Suprapubic skin (tissue), 3 donors: Measurements from ENCODE around the gene RABL2A.
"Not testable (repeated sequence)": the region's sequence is repeated elsewhere in the genome, so short reads cannot be mapped to it uniquely, and the experiment has no call there.

Experiments used
- POLR2AphosphoS5 ChIP-seq, 3 donors: sonication (generic); formaldehyde crosslinking; IDR thresholded peaks; one replicate each; pipeline ENCODE4 v1.6.1; 2017; ENCODE audit warnings: antibody characterized with exemption in 3 of 3
- TF ChIP-seq, protein P1 (sequence below), 2 donors: fragments of 200-600 bp in 1 of 2; fragments of 450-650 bp in 1 of 2; sonication (generic) in 1 of 2; IDR thresholded peaks; one replicate each; pipeline ENCODE4 v1.5.1; 2016 to 2019; ENCODE audit warnings: antibody characterized with exemption in 2 of 2, mild to moderate bottlenecking in 1 of 2, moderate library complexity in 1 of 2

DNA sequence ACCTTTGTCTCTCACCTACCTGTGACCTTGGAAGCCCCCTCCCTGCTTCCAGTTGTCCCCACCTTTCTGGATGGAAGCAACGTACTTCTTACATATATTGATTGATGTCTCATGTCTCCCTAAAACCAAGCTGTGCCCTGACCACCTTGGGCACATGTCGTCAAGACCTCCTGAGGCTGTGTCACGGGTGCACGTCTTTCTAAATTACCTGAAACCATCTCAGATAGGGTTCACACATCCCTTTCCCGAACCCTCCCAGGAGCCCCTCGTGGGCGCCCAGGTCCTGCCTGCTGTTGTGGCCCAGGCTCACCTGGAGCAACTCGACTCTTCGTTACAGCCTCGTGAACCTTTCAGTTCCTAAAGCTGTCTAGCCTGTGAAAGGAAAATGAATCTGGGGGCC, 1.2 kb upstream of the RABL2A start:
- TF ChIP-seq, protein P1, sequence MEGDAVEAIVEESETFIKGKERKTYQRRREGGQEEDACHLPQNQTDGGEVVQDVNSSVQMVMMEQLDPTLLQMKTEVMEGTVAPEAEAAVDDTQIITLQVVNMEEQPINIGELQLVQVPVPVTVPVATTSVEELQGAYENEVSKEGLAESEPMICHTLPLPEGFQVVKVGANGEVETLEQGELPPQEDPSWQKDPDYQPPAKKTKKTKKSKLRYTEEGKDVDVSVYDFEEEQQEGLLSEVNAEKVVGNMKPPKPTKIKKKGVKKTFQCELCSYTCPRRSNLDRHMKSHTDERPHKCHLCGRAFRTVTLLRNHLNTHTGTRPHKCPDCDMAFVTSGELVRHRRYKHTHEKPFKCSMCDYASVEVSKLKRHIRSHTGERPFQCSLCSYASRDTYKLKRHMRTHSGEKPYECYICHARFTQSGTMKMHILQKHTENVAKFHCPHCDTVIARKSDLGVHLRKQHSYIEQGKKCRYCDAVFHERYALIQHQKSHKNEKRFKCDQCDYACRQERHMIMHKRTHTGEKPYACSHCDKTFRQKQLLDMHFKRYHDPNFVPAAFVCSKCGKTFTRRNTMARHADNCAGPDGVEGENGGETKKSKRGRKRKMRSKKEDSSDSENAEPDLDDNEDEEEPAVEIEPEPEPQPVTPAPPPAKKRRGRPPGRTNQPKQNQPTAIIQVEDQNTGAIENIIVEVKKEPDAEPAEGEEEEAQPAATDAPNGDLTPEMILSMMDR (IDR thresholded peaks at IDR 0.05) = not testable (repeated sequence)
- not testable (repeated sequence) for TF ChIP-seq POLR2AphosphoS5 (IDR thresholded peaks at IDR 0.05)
